ENCODE measurements around the gene CYP4B1.

The CYP4B1 gene

GRCh38 chr1:46820076-46820475 lies 21.2 kb downstream of the CYP4B1 start:
- TF ChIP-seq, protein P1, sequence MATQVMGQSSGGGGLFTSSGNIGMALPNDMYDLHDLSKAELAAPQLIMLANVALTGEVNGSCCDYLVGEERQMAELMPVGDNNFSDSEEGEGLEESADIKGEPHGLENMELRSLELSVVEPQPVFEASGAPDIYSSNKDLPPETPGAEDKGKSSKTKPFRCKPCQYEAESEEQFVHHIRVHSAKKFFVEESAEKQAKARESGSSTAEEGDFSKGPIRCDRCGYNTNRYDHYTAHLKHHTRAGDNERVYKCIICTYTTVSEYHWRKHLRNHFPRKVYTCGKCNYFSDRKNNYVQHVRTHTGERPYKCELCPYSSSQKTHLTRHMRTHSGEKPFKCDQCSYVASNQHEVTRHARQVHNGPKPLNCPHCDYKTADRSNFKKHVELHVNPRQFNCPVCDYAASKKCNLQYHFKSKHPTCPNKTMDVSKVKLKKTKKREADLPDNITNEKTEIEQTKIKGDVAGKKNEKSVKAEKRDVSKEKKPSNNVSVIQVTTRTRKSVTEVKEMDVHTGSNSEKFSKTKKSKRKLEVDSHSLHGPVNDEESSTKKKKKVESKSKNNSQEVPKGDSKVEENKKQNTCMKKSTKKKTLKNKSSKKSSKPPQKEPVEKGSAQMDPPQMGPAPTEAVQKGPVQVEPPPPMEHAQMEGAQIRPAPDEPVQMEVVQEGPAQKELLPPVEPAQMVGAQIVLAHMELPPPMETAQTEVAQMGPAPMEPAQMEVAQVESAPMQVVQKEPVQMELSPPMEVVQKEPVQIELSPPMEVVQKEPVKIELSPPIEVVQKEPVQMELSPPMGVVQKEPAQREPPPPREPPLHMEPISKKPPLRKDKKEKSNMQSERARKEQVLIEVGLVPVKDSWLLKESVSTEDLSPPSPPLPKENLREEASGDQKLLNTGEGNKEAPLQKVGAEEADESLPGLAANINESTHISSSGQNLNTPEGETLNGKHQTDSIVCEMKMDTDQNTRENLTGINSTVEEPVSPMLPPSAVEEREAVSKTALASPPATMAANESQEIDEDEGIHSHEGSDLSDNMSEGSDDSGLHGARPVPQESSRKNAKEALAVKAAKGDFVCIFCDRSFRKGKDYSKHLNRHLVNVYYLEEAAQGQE (IDR thresholded peaks at IDR 0.05; ENCODE audit: insufficient read depth in 1 of 2, low read depth in 2 of 2, low read length in 2 of 2), result no peak

- TF ChIP-seq POLR2AphosphoS5 (IDR thresholded peaks at IDR 0.05; ENCODE audit: low read depth, low read length) (no peak), SIN3A (IDR thresholded peaks at IDR 0.05; ENCODE audit: borderline replicate concordance, insufficient read depth, low read length) (no peak), FOXP2 (optimal IDR thresholded peaks at IDR 0.05; ENCODE audit: borderline replicate concordance, extremely low read depth, extremely low read length, insufficient read depth) (no peak), TAF1 (IDR thresholded peaks at IDR 0.05; ENCODE audit: borderline replicate concordance, insufficient read depth, low read length) (no peak)
- TF ChIP-seq, protein P1 (IDR thresholded peaks at IDR 0.05; ENCODE audit: insufficient read depth in 1 of 2, low read depth in 2 of 2, low read length in 2 of 2), result no peak
Observed at GRCh38 chr1:46820560-46821060, 21.8 kb downstream of the CYP4B1 start.

- TF ChIP-seq POLR2AphosphoS5 (IDR thresholded peaks at IDR 0.05; ENCODE audit: low read depth, low read length), result no peak
- no peak for TF ChIP-seq TAF1 (IDR thresholded peaks at IDR 0.05; ENCODE audit: borderline replicate concordance, insufficient read depth, low read length)
- no peak for TF ChIP-seq FOXP2 (optimal IDR thresholded peaks at IDR 0.05; ENCODE audit: borderline replicate concordance, extremely low read depth, extremely low read length, insufficient read depth)
- TF ChIP-seq, protein P1 (IDR thresholded peaks at IDR 0.05; ENCODE audit: insufficient read depth in 1 of 2, low read depth in 2 of 2, low read length in 2 of 2), result no peak
- TF ChIP-seq SIN3A (IDR thresholded peaks at IDR 0.05; ENCODE audit: borderline replicate concordance, insufficient read depth, low read length), result no peak
Observed at GRCh38 chr1:46822248-46822826, 23.5 kb downstream of the CYP4B1 start.

DNA sequence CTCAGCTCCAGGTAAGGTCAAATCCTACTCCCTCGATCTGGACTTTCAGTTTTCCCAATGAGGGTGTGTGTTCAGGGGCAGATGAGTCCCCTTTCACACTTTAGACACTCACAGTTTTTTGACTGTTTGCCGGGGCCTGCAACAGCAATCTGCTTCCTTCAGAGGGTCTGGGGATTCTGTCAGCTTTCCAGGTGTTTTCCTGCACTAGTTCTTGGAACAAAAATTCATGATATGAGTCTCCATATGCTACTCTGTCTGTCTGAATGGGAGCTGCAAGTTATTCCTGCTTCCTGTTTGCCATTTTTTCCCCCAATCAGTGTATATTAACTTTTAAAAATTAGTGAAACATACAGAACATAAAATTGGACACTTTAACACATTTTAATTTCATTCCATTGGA lies 24.3 kb downstream of the CYP4B1 start:
- TF ChIP-seq SIN3A (IDR thresholded peaks at IDR 0.05; ENCODE audit: borderline replicate concordance, insufficient read depth, low read length), result no peak
- TF ChIP-seq TAF1 (IDR thresholded peaks at IDR 0.05; ENCODE audit: borderline replicate concordance, insufficient read depth, low read length), result no peak
- TF ChIP-seq FOXP2 (optimal IDR thresholded peaks at IDR 0.05; ENCODE audit: borderline replicate concordance, extremely low read depth, extremely low read length, insufficient read depth), result no peak

DNA sequence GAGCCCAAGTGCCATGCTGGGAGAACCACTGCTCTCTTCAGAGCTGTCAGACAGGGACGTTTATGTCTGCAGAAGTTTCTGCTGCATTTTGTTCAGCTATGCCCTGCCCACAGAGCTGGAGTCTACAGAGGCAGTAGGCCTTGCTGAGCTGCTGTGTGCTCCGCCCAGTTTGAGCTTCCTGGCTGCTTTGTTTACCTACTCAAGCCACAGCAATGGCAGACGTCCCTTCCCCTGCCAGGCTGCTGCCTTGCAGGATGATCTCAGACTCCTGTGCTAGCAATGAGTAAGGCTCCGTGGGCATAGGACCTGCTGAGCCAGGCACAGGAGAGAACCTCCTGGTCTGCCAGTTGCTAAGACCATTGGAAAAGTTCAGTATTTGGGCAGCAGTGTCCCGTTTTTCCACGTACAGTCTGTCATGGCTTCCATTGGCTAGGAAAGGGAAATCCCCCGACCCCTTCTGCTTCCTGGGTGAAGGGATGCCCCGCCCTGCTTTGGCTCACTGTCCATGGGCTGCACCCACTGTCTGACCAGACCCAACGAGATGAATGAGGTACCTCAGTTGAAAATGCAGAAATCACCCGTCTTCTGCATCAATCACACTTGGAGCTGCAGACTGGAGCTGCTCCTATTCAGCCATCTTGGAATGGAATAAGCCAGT lies 31.9 kb downstream of the CYP4B1 start:
- TF ChIP-seq POLR2AphosphoS5 (IDR thresholded peaks at IDR 0.05; ENCODE audit: low read depth, low read length), result no peak
- no peak for TF ChIP-seq TAF1 (IDR thresholded peaks at IDR 0.05; ENCODE audit: borderline replicate concordance, insufficient read depth, low read length)
- TF ChIP-seq FOXP2 (optimal IDR thresholded peaks at IDR 0.05; ENCODE audit: borderline replicate concordance, extremely low read depth, extremely low read length, insufficient read depth), result no peak
- TF ChIP-seq SIN3A (IDR thresholded peaks at IDR 0.05; ENCODE audit: borderline replicate concordance, insufficient read depth, low read length), result no peak

DNA sequence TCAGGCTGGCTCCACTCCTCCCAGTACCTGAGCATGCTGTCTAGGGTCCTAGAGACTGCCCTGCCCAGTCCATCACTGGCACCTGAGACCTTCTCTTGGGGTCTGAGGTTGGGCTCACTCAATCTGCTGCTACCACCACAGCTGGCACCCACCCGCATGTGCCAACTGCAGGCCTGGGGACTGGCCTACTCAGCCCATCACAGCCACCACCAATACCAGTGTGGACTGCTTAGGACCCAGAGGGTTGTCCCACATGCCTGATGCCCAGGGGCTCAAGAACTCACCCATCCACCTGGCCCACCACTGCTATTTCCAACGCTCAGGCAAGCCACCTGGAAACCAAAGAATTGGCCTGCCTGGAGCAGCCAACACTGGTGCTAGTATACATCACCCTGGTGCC lies 63.5 kb downstream of the CYP4B1 start:
- TF ChIP-seq POLR2AphosphoS5 (IDR thresholded peaks at IDR 0.05; ENCODE audit: low read depth, low read length) (no peak), FOXP2 (optimal IDR thresholded peaks at IDR 0.05; ENCODE audit: borderline replicate concordance, extremely low read depth, extremely low read length, insufficient read depth) (no peak)

Measured in PFSK-1 (cell line).